ENCODE measurements around the gene GPR4. TPM values are rescaled to one million over a fixed set of nuclear protein-coding genes. Genes with fewer than 3 reads are reported as not detected.
"Not testable (repeated sequence)": the region's sequence is repeated elsewhere in the genome, so short reads cannot be mapped to it uniquely, and the experiment has no call there.

GPR4 gene
- total RNA-seq, 5 donors from 2014 or later (not counting 1 experiment from before 2014, with no cell fraction given) = 0.20 TPM; not detected in 4

GRCh38 chr19:45615056-45615455 is 13.0 kb upstream of the GPR4 start:
- H3K4me3 Mint-ChIP-seq; DNase-seq; H3K27ac Mint-ChIP-seq; ATAC-seq (replicated peaks in 1 of 4); H3K4me1 ChIP-seq (ENCODE audit: control insufficient read depth in 1 of 2, extremely low read depth in 1 of 2, insufficient read depth in 2 of 2, low read length in 2 of 2); CTCF ChIA-PET; H3K4me3 ChIP-seq (ENCODE audit: control insufficient read depth in 1 of 2, extremely low read depth in 1 of 2, low read length in 1 of 2); POLR2A ChIA-PET; H3K27me3 ChIP-seq (replicated peaks in 1 of 2; ENCODE audit: control insufficient read depth in 2 of 2, extremely low read depth in 1 of 2, insufficient read depth in 2 of 2, low read length in 1 of 2); H3K9me3 Mint-ChIP-seq; H3K27me3 Mint-ChIP-seq; H3K9me3 ChIP-seq; H3K27ac ChIP-seq (ENCODE audit: low read length): not testable (repeated sequence)
- WGBS (ENCODE audit: insufficient coverage) = 80% methylated on average over 1 of the region's 9 CpGs
- peaks cover 0 to 11% (median 8%) of the 10 kb centered on the region in 3 donors for H3K4me1 Mint-ChIP-seq
- peaks cover 31% of the 10 kb centered on the region for H3K36me3 Mint-ChIP-seq
- H3K36me3 ChIP-seq (ENCODE audit: control insufficient read depth in 2 of 2, extremely low read depth in 1 of 2, insufficient read depth in 1 of 2, low read length in 1 of 2) = peaks cover 20 to 69% of the 10 kb centered on the region in 2 donors

DNA sequence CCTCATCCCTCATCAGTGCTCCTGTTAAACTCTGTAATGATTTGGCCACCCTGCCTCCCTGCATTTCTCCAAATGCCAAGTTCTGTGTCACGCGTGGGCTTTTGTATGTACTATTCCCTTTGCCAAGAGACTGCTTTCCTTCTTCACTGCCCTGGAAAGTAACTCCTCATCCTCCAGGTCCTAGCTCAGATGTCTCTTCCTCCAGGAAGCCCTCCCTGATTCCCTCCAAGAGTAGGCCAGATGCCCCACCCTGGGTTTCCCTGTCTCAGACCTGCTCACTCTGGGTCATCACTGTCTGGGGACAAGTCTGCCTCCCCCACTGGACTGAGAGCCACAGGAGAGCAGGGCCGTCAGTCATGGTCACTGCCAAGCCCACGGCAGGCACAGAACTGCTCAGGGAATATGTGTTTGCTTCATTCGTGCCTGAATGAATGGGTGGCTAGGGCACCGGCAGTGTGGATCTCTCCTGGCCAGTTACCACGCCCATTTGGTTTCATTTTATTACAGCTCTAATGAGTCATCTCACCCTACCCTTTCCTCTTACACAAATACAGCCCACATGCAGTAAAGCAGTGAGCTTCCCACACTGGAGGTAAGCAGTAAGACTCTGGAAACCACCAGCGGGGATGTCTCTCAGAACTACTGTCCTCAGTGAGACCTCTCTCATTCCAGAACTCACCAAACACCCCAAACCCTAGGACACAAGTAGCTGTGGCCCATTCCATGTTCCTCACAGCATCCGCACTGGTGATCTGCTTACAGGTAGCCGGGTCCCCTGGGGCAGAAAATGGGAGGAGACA is 12.1 kb upstream of the GPR4 start:
- no peak overlapping the region for H3K4me3 Mint-ChIP-seq
- peak overlapping the region; percentile 42 to 75 for H3K27ac Mint-ChIP-seq
- peaks cover 34% of the 10 kb centered on the region for H3K36me3 Mint-ChIP-seq
- CTCF ChIA-PET = no interaction called here
- H3K9me3 Mint-ChIP-seq = peaks cover 0 to 5% (median 1%) of the 10 kb centered on the region in 3 donors
- H3K4me1 ChIP-seq (ENCODE audit: control insufficient read depth in 1 of 2, extremely low read depth in 1 of 2, insufficient read depth in 2 of 2, low read length in 2 of 2) = peaks cover 0 to 6% of the 10 kb centered on the region in 2 experiments
- H3K4me1 Mint-ChIP-seq = peaks cover 0 to 11% (median 8%) of the 10 kb centered on the region in 3 donors
- H3K27me3 Mint-ChIP-seq = no peaks in the 10 kb centered on the region
- WGBS (ENCODE audit: insufficient coverage) = 29% methylated on average over 4 of the region's 10 CpGs
- H3K27ac ChIP-seq (ENCODE audit: low read length) = no peak overlapping the region
- no peak overlapping the region for H3K4me3 ChIP-seq (ENCODE audit: control insufficient read depth in 1 of 2, extremely low read depth in 1 of 2, low read length in 1 of 2)
- peak in 2 of 4 experiments; percentile 43 to 58 for ATAC-seq (replicated peaks in 1 of 4)
- no peaks in the 10 kb centered on the region for H3K9me3 ChIP-seq
- POLR2A ChIA-PET = no interaction called here
- H3K36me3 ChIP-seq (ENCODE audit: control insufficient read depth in 2 of 2, extremely low read depth in 1 of 2, insufficient read depth in 1 of 2, low read length in 1 of 2) = peaks cover 19 to 64% of the 10 kb centered on the region in 2 donors
- peak in 3 of 35 experiments; percentile 3 to 44 (median 4) for DNase-seq
- H3K27me3 ChIP-seq (replicated peaks in 1 of 2; ENCODE audit: control insufficient read depth in 2 of 2, extremely low read depth in 1 of 2, insufficient read depth in 2 of 2, low read length in 1 of 2) = no peaks in the 10 kb centered on the region

GRCh38 chr19:45608948-45609347 is 6.9 kb upstream of the GPR4 start:
- no peak for DNase-seq
- Mint-ChIP-seq H3K36me3 (peaks cover 24% of the 10 kb centered on the region), H3K4me3 (no peak overlapping the region), H3K4me1 (peaks cover 0 to 8% (median 4%) of the 10 kb centered on the region in 3 donors), H3K27me3 (peaks cover 0 to 2% of the 10 kb centered on the region in 2 donors), H3K27ac (no peak overlapping the region), H3K9me3 (peaks cover 4 to 7% (median 5%) of the 10 kb centered on the region in 3 donors)
- ChIA-PET POLR2A (no interaction called here), CTCF (no interaction called here)
- H3K27ac ChIP-seq (ENCODE audit: low read length) = no peak overlapping the region
- H3K27me3 ChIP-seq (replicated peaks in 1 of 2; ENCODE audit: control insufficient read depth in 2 of 2, extremely low read depth in 1 of 2, insufficient read depth in 2 of 2, low read length in 1 of 2) = peaks cover 0 to 17% of the 10 kb centered on the region in 2 experiments
- no peaks in the 10 kb centered on the region for H3K9me3 ChIP-seq
- 100% methylated on average over 4 of the region's 6 CpGs for WGBS (ENCODE audit: insufficient coverage)
- no peak overlapping the region for H3K4me3 ChIP-seq (ENCODE audit: control insufficient read depth in 1 of 2, extremely low read depth in 1 of 2, low read length in 1 of 2)
- peaks cover 11 to 35% of the 10 kb centered on the region in 2 donors for H3K36me3 ChIP-seq (ENCODE audit: control insufficient read depth in 2 of 2, extremely low read depth in 1 of 2, insufficient read depth in 1 of 2, low read length in 1 of 2)
- H3K4me1 ChIP-seq (ENCODE audit: control insufficient read depth in 1 of 2, extremely low read depth in 1 of 2, insufficient read depth in 2 of 2, low read length in 2 of 2) = peaks cover 0 to 8% of the 10 kb centered on the region in 2 experiments
- no peak for ATAC-seq (replicated peaks in 1 of 4)

DNA sequence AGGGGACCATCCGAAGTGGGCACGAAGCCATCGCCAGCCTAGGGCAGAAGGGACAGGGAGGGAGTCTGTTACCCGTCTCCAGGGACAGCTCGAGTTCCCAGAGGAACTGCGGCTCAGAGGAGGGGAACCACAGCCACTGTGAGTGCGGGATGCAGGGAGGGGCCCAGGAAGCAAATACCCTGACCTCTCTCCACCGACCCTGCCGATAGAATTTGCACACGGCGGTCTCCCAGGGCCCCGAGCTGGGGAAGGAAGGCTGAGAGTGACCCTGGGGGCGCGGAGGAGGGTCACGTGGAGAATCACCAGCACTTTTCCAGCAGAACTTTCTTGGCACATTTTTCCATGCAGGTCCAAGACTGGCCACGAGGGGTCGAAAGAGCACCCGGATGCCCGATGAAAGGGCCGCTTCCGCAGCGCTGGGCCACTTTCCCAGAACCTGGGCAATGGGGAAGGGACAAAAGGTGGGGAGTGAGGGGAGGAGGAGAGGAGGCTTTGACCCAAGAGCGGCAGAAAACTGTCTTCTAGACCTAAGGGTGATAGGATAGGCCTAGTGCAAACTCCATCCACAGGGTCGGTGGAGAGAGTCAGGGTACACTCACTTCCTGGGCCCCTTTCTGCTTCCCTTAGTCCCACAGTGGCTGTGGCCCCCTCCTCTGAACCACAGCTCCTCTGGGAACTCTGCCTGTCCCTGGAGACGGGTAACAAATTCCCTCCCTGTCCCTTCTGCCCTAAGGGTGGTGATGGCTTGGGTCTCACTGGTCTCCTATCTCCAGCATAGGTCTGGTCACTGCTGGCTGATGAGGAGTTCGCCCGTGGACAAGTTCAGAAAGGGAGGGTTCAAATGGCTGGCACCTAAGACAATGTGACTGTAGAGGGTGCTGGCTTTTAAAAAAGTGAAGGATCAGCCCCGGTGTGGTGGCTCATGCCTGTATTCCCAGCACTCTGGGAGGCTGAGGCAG is 5.3 kb upstream of the GPR4 start:
- no peak overlapping the region for H3K27ac Mint-ChIP-seq
- POLR2A ChIA-PET = no interaction called here
- peaks cover 9 to 15% of the 10 kb centered on the region in 2 donors for H3K27me3 Mint-ChIP-seq
- ATAC-seq (replicated peaks in 1 of 4) (peak; percentile 40 to 49 (median 44)), DNase-seq (peak in 16 of 35 experiments; percentile 6 to 65 (median 22))
- H3K9me3 Mint-ChIP-seq = peaks cover 4 to 7% (median 5%) of the 10 kb centered on the region in 3 donors
- Histone ChIP-seq H3K27me3 (replicated peaks in 1 of 2; ENCODE audit: control insufficient read depth in 2 of 2, extremely low read depth in 1 of 2, insufficient read depth in 2 of 2, low read length in 1 of 2) (peaks cover 5 to 29% of the 10 kb centered on the region in 2 experiments), H3K9me3 (no peaks in the 10 kb centered on the region), H3K36me3 (ENCODE audit: control insufficient read depth in 2 of 2, extremely low read depth in 1 of 2, insufficient read depth in 1 of 2, low read length in 1 of 2) (peaks cover 7 to 19% of the 10 kb centered on the region in 2 donors), H3K27ac (ENCODE audit: low read length) (no peak overlapping the region), H3K4me1 (ENCODE audit: control insufficient read depth in 1 of 2, extremely low read depth in 1 of 2, insufficient read depth in 2 of 2, low read length in 2 of 2) (peaks cover 0 to 10% of the 10 kb centered on the region in 2 experiments), H3K4me3 (ENCODE audit: control insufficient read depth in 1 of 2, extremely low read depth in 1 of 2, low read length in 1 of 2) (no peak overlapping the region)
- H3K4me3 Mint-ChIP-seq = peak overlapping the region in 1 of 3 donors; percentile 19
- H3K36me3 Mint-ChIP-seq = peaks cover 19% of the 10 kb centered on the region
- WGBS (ENCODE audit: insufficient coverage) = 49% methylated on average over 12 of the region's 28 CpGs
- peaks cover 4 to 11% (median 6%) of the 10 kb centered on the region in 3 donors for H3K4me1 Mint-ChIP-seq
- CTCF ChIA-PET = interaction anchor here (0.7 to 1.4 kb wide), 2 partner anchors 36 to 195 kb away, joined by 5 to 6 read pairs; no protein-coding TSS in a partner anchor

GRCh38 chr19:45601115-45601514 is 897 bp downstream of the GPR4 start:
- peaks cover 12 to 82% of the 10 kb centered on the region in 2 experiments for H3K27me3 ChIP-seq (replicated peaks in 1 of 2; ENCODE audit: control insufficient read depth in 2 of 2, extremely low read depth in 1 of 2, insufficient read depth in 2 of 2, low read length in 1 of 2)
- CTCF ChIA-PET = no interaction called here
- no peaks in the 10 kb centered on the region for H3K9me3 Mint-ChIP-seq
- no peak overlapping the region for H3K4me3 ChIP-seq (ENCODE audit: control insufficient read depth in 1 of 2, extremely low read depth in 1 of 2, low read length in 1 of 2)
- WGBS (ENCODE audit: insufficient coverage) = 40% methylated on average over 3 of the region's 10 CpGs
- H3K4me1 Mint-ChIP-seq = peaks cover 26 to 47% (median 42%) of the 10 kb centered on the region in 3 donors
- H3K27ac Mint-ChIP-seq = peak overlapping the region in 1 of 2 donors; percentile 51
- no peak overlapping the region for H3K27ac ChIP-seq (ENCODE audit: low read length)
- H3K9me3 ChIP-seq = no peaks in the 10 kb centered on the region
- ATAC-seq (replicated peaks in 1 of 4) (no peak), DNase-seq (no peak)
- POLR2A ChIA-PET = no interaction called here
- no peaks in the 10 kb centered on the region for H3K36me3 ChIP-seq (ENCODE audit: control insufficient read depth in 2 of 2, extremely low read depth in 1 of 2, insufficient read depth in 1 of 2, low read length in 1 of 2)
- H3K4me1 ChIP-seq (ENCODE audit: control insufficient read depth in 1 of 2, extremely low read depth in 1 of 2, insufficient read depth in 2 of 2, low read length in 2 of 2) = peaks cover 0 to 27% of the 10 kb centered on the region in 2 experiments
- peaks cover 65 to 73% of the 10 kb centered on the region in 2 donors for H3K27me3 Mint-ChIP-seq
- no peak overlapping the region for H3K4me3 Mint-ChIP-seq
- H3K36me3 Mint-ChIP-seq = no peaks in the 10 kb centered on the region

DNA sequence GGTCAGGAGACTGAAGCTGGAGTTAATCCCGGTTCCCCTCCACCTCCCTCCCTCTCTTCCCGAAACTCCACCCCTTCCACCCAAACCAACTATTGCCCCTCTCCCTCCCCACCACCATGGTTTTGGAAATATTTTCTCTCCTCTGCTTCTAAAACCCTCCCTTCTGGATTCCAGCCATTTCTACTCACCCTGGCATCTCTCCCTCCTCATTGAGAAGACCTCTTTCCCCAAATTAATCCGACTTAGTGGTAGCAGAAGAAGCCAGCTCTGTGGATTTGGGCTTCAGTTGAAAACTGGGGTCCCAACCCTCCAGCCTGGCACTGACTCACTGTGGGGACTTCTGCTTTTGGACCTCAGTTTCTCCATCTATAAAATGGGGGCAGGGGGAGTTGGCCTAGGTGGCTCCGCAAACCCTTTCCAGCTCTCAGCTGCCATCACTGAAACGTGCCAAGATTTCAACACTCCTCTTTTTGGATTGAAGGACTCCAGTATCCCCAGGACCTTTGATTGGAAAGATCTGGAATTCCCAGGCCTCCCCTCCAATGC is 1.6 kb downstream of the GPR4 start:
- ChIA-PET CTCF (no interaction called here), POLR2A (no interaction called here)
- 53% methylated on average over 5 of the region's 5 CpGs for WGBS (ENCODE audit: insufficient coverage)
- Histone ChIP-seq H3K36me3 (ENCODE audit: control insufficient read depth in 2 of 2, extremely low read depth in 1 of 2, insufficient read depth in 1 of 2, low read length in 1 of 2) (no peaks in the 10 kb centered on the region), H3K27me3 (replicated peaks in 1 of 2; ENCODE audit: control insufficient read depth in 2 of 2, extremely low read depth in 1 of 2, insufficient read depth in 2 of 2, low read length in 1 of 2) (peaks cover 12 to 89% of the 10 kb centered on the region in 2 experiments), H3K4me1 (ENCODE audit: control insufficient read depth in 1 of 2, extremely low read depth in 1 of 2, insufficient read depth in 2 of 2, low read length in 2 of 2) (peaks cover 0 to 27% of the 10 kb centered on the region in 2 experiments), H3K4me3 (ENCODE audit: control insufficient read depth in 1 of 2, extremely low read depth in 1 of 2, low read length in 1 of 2) (no peak overlapping the region), H3K27ac (ENCODE audit: low read length) (no peak overlapping the region), H3K9me3 (no peaks in the 10 kb centered on the region)
- peaks cover 26 to 47% (median 42%) of the 10 kb centered on the region in 3 donors for H3K4me1 Mint-ChIP-seq
- peaks cover 68 to 80% of the 10 kb centered on the region in 2 donors for H3K27me3 Mint-ChIP-seq
- no peaks in the 10 kb centered on the region for H3K9me3 Mint-ChIP-seq
- H3K4me3 Mint-ChIP-seq = no peak overlapping the region
- no peak for DNase-seq
- H3K36me3 Mint-ChIP-seq = no peaks in the 10 kb centered on the region
- no peak overlapping the region for H3K27ac Mint-ChIP-seq
- ATAC-seq (replicated peaks in 1 of 4) = no peak

Measured in T-cell (primary cell).